GM23338 (cell line): ENCODE measurements around the gene ANO1. TPM values are rescaled to one million over a fixed set of nuclear protein-coding genes. Genes with fewer than 3 reads are reported as not detected.
A peak's percentile ranks its signal among the peaks of the same experiment; 100 is the strongest.

Source experiments
- ATAC-seq: fragments of 200-7000 bp; cut with Tn5 transposase; 3 replicates; pipeline ENCODE4 v1.9.1; 2020
- DNase-seq: peaks from one replicate; pipeline ENCODE4 v3.0.0-alpha.2; 2015; ENCODE audit warnings: low spot score
- H2AFZ ChIP-seq: fragments of 200-600 bp; sonication (generic); 2 replicates; pipeline ENCODE4 v1.8.0; 2016; ENCODE audit warnings: antibody characterized with exemption, mild to moderate bottlenecking, moderate library complexity
- H3F3A ChIP-seq: fragments of 200-600 bp; sonication (generic); replicated peaks from 2 replicates; pipeline ENCODE4 v1.8.0; 2017; ENCODE audit warnings: antibody characterized with exemption, mixed run types, low read depth
- H3K27ac ChIP-seq: fragments of 200-600 bp; sonication (generic); 2 replicates; pipeline ENCODE4 v1.6.1; 2016; ENCODE audit warnings: low read depth
- H3K27me3 ChIP-seq: fragments of 200-600 bp; sonication (generic); 2 replicates; pipeline ENCODE4 v1.8.0; 2016; ENCODE audit warnings: mild to moderate bottlenecking, mixed run types, moderate library complexity; ENCODE audit not compliant: insufficient read depth
- H3K36me3 ChIP-seq: fragments of 200-600 bp; sonication (generic); 2 replicates; pipeline ENCODE4 v1.8.0; 2016; ENCODE audit warnings: mild to moderate bottlenecking; ENCODE audit not compliant: insufficient read depth
- H3K4me1 ChIP-seq: fragments of 200-600 bp; sonication (generic); 2 replicates; pipeline ENCODE4 v1.8.0; 2016; ENCODE audit warnings: mild to moderate bottlenecking, moderate library complexity; ENCODE audit not compliant: insufficient read depth
- H3K4me2 ChIP-seq: fragments of 200-600 bp; sonication (generic); 2 replicates; pipeline ENCODE4 v1.7.1; 2017; ENCODE audit warnings: mixed run types
- H3K4me3 ChIP-seq: fragments of 200-600 bp; sonication (generic); 2 replicates; pipeline ENCODE4 v1.6.1; 2016; ENCODE audit warnings: mixed run types
- H3K79me2 ChIP-seq: fragments of 200-600 bp; sonication (generic); replicated peaks from 2 replicates; pipeline ENCODE4 v1.8.0; 2017; ENCODE audit warnings: mild to moderate bottlenecking; ENCODE audit not compliant: insufficient read depth
- H3K9me2 ChIP-seq: fragments of 200-600 bp; sonication (generic); 2 replicates; pipeline ENCODE4 v1.8.0; 2017; ENCODE audit not compliant: insufficient read depth
- H4K20me1 ChIP-seq: fragments of 200-600 bp; sonication (generic); replicated peaks from 2 replicates; pipeline ENCODE4 v1.8.0; 2017; ENCODE audit warnings: mild to moderate bottlenecking; ENCODE audit not compliant: insufficient read depth
- H3K27ac Mint-ChIP-seq: 2 replicates; pipeline ENCODE4 v1.8.0; 2020; ENCODE audit warnings: inconsistent platforms, mild to moderate bottlenecking, moderate library complexity, mixed read lengths
- H3K27me3 Mint-ChIP-seq: 3 replicates; pipeline ENCODE4 v1.8.0; 2022; ENCODE audit warnings: low read depth, mild to moderate bottlenecking, moderate library complexity, mixed read lengths, inconsistent platforms; ENCODE audit not compliant: insufficient read depth, poor library complexity
- H3K36me3 Mint-ChIP-seq: 3 replicates; pipeline ENCODE4 v1.8.0; 2021; ENCODE audit warnings: low read depth, mild to moderate bottlenecking, inconsistent platforms, moderate library complexity, mixed read lengths
- H3K4me1 Mint-ChIP-seq: 3 replicates; pipeline ENCODE4 v1.8.0; 2020; ENCODE audit warnings: mild to moderate bottlenecking, inconsistent platforms, mixed read lengths
- H3K4me3 Mint-ChIP-seq: 3 replicates; pipeline ENCODE4 v1.8.0; 2021; ENCODE audit warnings: moderate library complexity, mild to moderate bottlenecking, inconsistent platforms, mixed read lengths
- H3K9me3 Mint-ChIP-seq: 3 replicates; pipeline ENCODE4 v1.8.0; 2020; ENCODE audit warnings: moderate library complexity, mild to moderate bottlenecking, inconsistent platforms, mixed read lengths
- CREB1 ChIP-seq: fragments of 250-450 bp; sonication (Bioruptor Pico); IDR thresholded peaks from 2 replicates; pipeline ENCODE4 v1.5.0; 2020; ENCODE audit warnings: low read depth, mild to moderate bottlenecking, moderate library complexity
- EZH2 ChIP-seq: fragments of 200-600 bp; sonication (generic); IDR thresholded peaks from one replicate; pipeline ENCODE4 v1.8.0; 2017; ENCODE audit warnings: antibody characterized with exemption, mild to moderate bottlenecking, low read depth; ENCODE audit not compliant: unreplicated experiment
- EZH2phosphoT487 ChIP-seq: fragments of 200-600 bp; sonication (generic); IDR thresholded peaks from one replicate; pipeline ENCODE4 v1.8.1; 2018; ENCODE audit warnings: antibody characterized with exemption; ENCODE audit not compliant: unreplicated experiment
- JUNB ChIP-seq: IDR thresholded peaks from one replicate; pipeline ENCODE4 v1.6.1; 2016; ENCODE audit warnings: antibody characterized with exemption; ENCODE audit not compliant: unreplicated experiment
- NANOG ChIP-seq: IDR thresholded peaks from 2 replicates; pipeline ENCODE4 v1.6.1; 2016; ENCODE audit warnings: antibody characterized with exemption, borderline replicate concordance
- POLR2AphosphoS5 ChIP-seq: IDR thresholded peaks from 2 replicates; pipeline ENCODE4 v1.6.1; 2016; ENCODE audit warnings: antibody characterized with exemption, low read depth
- STAT1 ChIP-seq: IDR thresholded peaks from one replicate; pipeline ENCODE4 v1.6.1; 2016; ENCODE audit warnings: antibody characterized with exemption; ENCODE audit not compliant: unreplicated experiment
- ZNF114 ChIP-seq: fragments of 250-450 bp; sonication (Bioruptor Pico); IDR thresholded peaks from 2 replicates; pipeline ENCODE4 v1.5.0; 2020; ENCODE audit warnings: mild to moderate bottlenecking, moderate library complexity
- ZNF331 ChIP-seq: fragments of 250-450 bp; sonication (Bioruptor Pico); IDR thresholded peaks from 2 replicates; pipeline ENCODE4 v1.5.0; 2020; ENCODE audit warnings: low read depth, mild to moderate bottlenecking, moderate library complexity
- polyA plus RNA-seq: library from polyadenylated mRNA; unstranded; fragments of >200 nt; fragmentation: Nextera tagmentation; extraction: Ambion mirVana; gene quantifications from 2 replicates; pipeline ENCODE4 v1.2.1, GENCODE V29; 2016
- total RNA-seq: library from RNA; depleted of rRNA; stranded (reverse); fragments of >200 nt; shearing (Covaris generic); gene quantifications from 2 replicates; pipeline ENCODE4 v1.2.3, GENCODE V29; 2014
- TF ChIP-seq, protein P1 (sequence below), 2 experiments: fragments of 200-600 bp in 1 of 2; sonication (generic) in 1 of 2; conservative IDR thresholded peaks; 2 replicates each; pipeline versions ENCODE4 v1.5.1 to v1.6.1; 2016 to 2017; ENCODE audit warnings: antibody characterized with exemption in 2 of 2, low read depth in 2 of 2, mild to moderate bottlenecking in 2 of 2, moderate library complexity in 1 of 2
- TF ChIP-seq, protein P2 (sequence below): IDR thresholded peaks from 2 replicates; pipeline ENCODE4 v1.6.1; 2016; ENCODE audit warnings: antibody characterized with exemption
- TF ChIP-seq, protein P3 (sequence below): IDR thresholded peaks from one replicate; pipeline ENCODE4 v1.6.1; 2018; ENCODE audit warnings: antibody characterized with exemption; ENCODE audit not compliant: unreplicated experiment
- TF ChIP-seq, protein P4 (sequence below): fragments of 250-450 bp; sonication (Bioruptor Pico); IDR thresholded peaks from 2 replicates; pipeline ENCODE4 v1.5.0; 2020; ENCODE audit warnings: mild to moderate bottlenecking, moderate library complexity

ANO1 gene
- total and polyA plus RNA-seq, 2 experiments from 2014 or later: 1.4 to 3.4 TPM

DNA sequence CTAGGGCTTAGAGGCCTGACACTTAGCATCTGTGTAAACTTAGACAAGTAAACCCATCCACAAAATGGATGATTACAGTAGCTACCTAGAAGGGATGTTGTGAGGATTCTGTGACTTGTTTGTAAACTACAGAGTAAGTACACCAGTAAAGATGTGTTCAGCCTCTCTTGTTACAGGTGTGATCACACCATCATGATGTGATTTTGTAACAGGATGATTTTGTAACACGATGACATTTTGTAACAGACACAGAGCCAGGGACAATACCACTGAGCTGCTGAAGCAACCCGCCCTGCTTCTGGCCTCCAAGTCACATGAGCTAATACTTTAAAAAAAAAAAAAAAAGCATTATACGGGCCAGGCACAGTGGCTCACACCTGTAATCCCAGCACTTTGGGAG, 142.0 kb downstream of the ANO1 start:
- no peaks in the 10 kb centered on the region for H3K9me2 ChIP-seq
- H3K27me3 Mint-ChIP-seq: peaks cover 16% of the 10 kb centered on the region

More for the DNA sequence above, 142.0 kb downstream of the ANO1 start:
- Mint-ChIP-seq H3K36me3 (peaks cover 25% of the 10 kb centered on the region), H3K4me1 (peaks cover 19% of the 10 kb centered on the region), H3K4me3 (no peak overlapping the region), H3K27ac (no peak overlapping the region), H3K9me3 (peaks cover 22% of the 10 kb centered on the region)
- Histone ChIP-seq H3K79me2 (no peaks in the 10 kb centered on the region), H3K36me3 (no peaks in the 10 kb centered on the region), H3K27me3 (no peaks in the 10 kb centered on the region), H4K20me1 (no peaks in the 10 kb centered on the region), H3K4me3 (no peak overlapping the region), H3K27ac (peak overlapping the region; percentile 70), H3F3A (no peaks in the 10 kb centered on the region), H3K4me1 (0 out of 2 replicates have a peak, but pooled peaks cover 9% of the 10 kb centered on the region), H2AFZ (no peak overlapping the region), H3K4me2 (no peak overlapping the region)
- ATAC-seq (no peak), DNase-seq (no peak)
- TF ChIP-seq, protein P1, sequence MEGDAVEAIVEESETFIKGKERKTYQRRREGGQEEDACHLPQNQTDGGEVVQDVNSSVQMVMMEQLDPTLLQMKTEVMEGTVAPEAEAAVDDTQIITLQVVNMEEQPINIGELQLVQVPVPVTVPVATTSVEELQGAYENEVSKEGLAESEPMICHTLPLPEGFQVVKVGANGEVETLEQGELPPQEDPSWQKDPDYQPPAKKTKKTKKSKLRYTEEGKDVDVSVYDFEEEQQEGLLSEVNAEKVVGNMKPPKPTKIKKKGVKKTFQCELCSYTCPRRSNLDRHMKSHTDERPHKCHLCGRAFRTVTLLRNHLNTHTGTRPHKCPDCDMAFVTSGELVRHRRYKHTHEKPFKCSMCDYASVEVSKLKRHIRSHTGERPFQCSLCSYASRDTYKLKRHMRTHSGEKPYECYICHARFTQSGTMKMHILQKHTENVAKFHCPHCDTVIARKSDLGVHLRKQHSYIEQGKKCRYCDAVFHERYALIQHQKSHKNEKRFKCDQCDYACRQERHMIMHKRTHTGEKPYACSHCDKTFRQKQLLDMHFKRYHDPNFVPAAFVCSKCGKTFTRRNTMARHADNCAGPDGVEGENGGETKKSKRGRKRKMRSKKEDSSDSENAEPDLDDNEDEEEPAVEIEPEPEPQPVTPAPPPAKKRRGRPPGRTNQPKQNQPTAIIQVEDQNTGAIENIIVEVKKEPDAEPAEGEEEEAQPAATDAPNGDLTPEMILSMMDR (conservative IDR thresholded peaks at IDR 0.05; ENCODE audit: low read depth in 2 of 2): no peak
- TF ChIP-seq NANOG: no peak
- TF ChIP-seq, protein P2, sequence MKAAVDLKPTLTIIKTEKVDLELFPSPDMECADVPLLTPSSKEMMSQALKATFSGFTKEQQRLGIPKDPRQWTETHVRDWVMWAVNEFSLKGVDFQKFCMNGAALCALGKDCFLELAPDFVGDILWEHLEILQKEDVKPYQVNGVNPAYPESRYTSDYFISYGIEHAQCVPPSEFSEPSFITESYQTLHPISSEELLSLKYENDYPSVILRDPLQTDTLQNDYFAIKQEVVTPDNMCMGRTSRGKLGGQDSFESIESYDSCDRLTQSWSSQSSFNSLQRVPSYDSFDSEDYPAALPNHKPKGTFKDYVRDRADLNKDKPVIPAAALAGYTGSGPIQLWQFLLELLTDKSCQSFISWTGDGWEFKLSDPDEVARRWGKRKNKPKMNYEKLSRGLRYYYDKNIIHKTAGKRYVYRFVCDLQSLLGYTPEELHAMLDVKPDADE: no peak
- TF ChIP-seq STAT1: no peak
- TF ChIP-seq EZH2phosphoT487: no peak
- TF ChIP-seq POLR2AphosphoS5: no peak
- no peak for TF ChIP-seq ZNF114 (CRISPR knock-in tag)
- TF ChIP-seq JUNB: no peak
- no peak for TF ChIP-seq EZH2
- TF ChIP-seq, protein P3, sequence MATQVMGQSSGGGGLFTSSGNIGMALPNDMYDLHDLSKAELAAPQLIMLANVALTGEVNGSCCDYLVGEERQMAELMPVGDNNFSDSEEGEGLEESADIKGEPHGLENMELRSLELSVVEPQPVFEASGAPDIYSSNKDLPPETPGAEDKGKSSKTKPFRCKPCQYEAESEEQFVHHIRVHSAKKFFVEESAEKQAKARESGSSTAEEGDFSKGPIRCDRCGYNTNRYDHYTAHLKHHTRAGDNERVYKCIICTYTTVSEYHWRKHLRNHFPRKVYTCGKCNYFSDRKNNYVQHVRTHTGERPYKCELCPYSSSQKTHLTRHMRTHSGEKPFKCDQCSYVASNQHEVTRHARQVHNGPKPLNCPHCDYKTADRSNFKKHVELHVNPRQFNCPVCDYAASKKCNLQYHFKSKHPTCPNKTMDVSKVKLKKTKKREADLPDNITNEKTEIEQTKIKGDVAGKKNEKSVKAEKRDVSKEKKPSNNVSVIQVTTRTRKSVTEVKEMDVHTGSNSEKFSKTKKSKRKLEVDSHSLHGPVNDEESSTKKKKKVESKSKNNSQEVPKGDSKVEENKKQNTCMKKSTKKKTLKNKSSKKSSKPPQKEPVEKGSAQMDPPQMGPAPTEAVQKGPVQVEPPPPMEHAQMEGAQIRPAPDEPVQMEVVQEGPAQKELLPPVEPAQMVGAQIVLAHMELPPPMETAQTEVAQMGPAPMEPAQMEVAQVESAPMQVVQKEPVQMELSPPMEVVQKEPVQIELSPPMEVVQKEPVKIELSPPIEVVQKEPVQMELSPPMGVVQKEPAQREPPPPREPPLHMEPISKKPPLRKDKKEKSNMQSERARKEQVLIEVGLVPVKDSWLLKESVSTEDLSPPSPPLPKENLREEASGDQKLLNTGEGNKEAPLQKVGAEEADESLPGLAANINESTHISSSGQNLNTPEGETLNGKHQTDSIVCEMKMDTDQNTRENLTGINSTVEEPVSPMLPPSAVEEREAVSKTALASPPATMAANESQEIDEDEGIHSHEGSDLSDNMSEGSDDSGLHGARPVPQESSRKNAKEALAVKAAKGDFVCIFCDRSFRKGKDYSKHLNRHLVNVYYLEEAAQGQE: no peak
- TF ChIP-seq ZNF331 (CRISPR knock-in tag): no peak
- TF ChIP-seq CREB1 (CRISPR knock-in tag): no peak
- TF ChIP-seq, protein P4, sequence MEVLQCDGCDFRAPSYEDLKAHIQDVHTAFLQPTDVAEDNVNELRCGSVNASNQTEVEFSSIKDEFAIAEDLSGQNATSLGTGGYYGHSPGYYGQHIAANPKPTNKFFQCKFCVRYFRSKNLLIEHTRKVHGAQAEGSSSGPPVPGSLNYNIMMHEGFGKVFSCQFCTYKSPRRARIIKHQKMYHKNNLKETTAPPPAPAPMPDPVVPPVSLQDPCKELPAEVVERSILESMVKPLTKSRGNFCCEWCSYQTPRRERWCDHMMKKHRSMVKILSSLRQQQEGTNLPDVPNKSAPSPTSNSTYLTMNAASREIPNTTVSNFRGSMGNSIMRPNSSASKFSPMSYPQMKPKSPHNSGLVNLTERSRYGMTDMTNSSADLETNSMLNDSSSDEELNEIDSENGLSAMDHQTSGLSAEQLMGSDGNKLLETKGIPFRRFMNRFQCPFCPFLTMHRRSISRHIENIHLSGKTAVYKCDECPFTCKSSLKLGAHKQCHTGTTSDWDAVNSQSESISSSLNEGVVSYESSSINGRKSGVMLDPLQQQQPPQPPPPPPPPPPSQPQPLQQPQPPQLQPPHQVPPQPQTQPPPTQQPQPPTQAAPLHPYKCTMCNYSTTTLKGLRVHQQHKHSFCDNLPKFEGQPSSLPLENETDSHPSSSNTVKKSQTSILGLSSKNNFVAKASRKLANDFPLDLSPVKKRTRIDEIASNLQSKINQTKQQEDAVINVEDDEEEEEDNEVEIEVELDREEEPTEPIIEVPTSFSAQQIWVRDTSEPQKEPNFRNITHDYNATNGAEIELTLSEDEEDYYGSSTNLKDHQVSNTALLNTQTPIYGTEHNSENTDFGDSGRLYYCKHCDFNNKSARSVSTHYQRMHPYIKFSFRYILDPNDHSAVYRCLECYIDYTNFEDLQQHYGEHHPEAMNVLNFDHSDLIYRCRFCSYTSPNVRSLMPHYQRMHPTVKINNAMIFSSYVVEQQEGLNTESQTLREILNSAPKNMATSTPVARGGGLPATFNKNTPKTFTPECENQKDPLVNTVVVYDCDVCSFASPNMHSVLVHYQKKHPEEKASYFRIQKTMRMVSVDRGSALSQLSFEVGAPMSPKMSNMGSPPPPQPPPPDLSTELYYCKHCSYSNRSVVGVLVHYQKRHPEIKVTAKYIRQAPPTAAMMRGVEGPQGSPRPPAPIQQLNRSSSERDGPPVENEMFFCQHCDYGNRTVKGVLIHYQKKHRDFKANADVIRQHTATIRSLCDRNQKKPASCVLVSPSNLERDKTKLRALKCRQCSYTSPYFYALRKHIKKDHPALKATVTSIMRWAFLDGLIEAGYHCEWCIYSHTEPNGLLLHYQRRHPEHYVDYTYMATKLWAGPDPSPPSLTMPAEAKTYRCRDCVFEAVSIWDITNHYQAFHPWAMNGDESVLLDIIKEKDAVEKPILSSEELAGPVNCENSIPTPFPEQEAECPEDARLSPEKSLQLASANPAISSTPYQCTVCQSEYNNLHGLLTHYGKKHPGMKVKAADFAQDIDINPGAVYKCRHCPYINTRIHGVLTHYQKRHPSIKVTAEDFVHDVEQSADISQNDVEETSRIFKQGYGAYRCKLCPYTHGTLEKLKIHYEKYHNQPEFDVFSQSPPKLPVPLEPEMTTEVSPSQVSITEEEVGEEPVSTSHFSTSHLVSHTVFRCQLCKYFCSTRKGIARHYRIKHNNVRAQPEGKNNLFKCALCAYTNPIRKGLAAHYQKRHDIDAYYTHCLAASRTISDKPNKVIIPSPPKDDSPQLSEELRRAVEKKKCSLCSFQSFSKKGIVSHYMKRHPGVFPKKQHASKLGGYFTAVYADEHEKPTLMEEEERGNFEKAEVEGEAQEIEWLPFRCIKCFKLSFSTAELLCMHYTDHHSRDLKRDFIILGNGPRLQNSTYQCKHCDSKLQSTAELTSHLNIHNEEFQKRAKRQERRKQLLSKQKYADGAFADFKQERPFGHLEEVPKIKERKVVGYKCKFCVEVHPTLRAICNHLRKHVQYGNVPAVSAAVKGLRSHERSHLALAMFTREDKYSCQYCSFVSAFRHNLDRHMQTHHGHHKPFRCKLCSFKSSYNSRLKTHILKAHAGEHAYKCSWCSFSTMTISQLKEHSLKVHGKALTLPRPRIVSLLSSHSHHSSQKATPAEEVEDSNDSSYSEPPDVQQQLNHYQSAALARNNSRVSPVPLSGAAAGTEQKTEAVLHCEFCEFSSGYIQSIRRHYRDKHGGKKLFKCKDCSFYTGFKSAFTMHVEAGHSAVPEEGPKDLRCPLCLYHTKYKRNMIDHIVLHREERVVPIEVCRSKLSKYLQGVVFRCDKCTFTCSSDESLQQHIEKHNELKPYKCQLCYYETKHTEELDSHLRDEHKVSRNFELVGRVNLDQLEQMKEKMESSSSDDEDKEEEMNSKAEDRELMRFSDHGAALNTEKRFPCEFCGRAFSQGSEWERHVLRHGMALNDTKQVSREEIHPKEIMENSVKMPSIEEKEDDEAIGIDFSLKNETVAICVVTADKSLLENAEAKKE (CRISPR knock-in tag): no peak
